ENCODE measurements around the gene NFIL3. TPM values are rescaled to one million over a fixed set of nuclear protein-coding genes. Genes with fewer than 3 reads are reported as not detected.

Gene NFIL3
- total RNA-seq, 1 experiment from 2014 or later: 13.3 TPM

DNA sequence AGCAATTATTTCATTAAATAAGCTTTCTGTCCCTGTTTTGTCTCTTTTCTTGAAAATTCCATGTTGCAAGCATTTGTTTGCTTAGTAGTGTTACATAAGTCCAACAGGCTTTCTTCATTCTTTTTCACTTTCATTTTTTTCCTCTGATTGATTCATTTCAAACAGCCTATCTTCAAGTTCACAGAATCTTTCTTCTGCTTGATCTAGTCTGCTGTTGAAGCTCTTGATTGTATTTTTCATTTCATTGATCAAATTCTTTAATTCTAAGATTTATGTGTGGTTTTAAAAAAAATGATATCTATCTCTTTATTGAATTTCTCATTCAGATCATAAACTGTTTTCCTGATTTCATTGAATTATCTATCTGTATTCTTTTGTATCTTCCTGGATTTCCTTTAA lies 20.4 kb upstream of the NFIL3 start:
- ATAC-seq (no peak), DNase-seq (ENCODE audit: low read depth, low spot score) (no peak)
- intact Hi-C loops (cut with micrococcal nuclease; ENCODE audit: unreplicated experiment) (no loop called here), in situ Hi-C loops (cut with HindIII; ENCODE audit: low pct_unique_long_range_greater_than_20kb, low sequenced_read_pairs) (no loop called here)
- Histone ChIP-seq H3K4me1 (ENCODE audit: control insufficient read depth, insufficient read depth, low read length) (no peaks in the 10 kb centered on the region), H3K27me3 (ENCODE audit: control insufficient read depth, insufficient read depth, low read length) (no peaks in the 10 kb centered on the region), H3K9me3 (ENCODE audit: control insufficient read depth, insufficient read depth, low read depth, low read length) (no peaks in the 10 kb centered on the region), H3K36me3 (ENCODE audit: control insufficient read depth, insufficient read depth, low read length) (no peaks in the 10 kb centered on the region), H3K4me3 (ENCODE audit: low read depth in 2 of 2, low read length in 2 of 2) (no peak overlapping the region), H3K27ac (ENCODE audit: low read length) (no peak overlapping the region)
- TF ChIP-seq, protein P1, sequence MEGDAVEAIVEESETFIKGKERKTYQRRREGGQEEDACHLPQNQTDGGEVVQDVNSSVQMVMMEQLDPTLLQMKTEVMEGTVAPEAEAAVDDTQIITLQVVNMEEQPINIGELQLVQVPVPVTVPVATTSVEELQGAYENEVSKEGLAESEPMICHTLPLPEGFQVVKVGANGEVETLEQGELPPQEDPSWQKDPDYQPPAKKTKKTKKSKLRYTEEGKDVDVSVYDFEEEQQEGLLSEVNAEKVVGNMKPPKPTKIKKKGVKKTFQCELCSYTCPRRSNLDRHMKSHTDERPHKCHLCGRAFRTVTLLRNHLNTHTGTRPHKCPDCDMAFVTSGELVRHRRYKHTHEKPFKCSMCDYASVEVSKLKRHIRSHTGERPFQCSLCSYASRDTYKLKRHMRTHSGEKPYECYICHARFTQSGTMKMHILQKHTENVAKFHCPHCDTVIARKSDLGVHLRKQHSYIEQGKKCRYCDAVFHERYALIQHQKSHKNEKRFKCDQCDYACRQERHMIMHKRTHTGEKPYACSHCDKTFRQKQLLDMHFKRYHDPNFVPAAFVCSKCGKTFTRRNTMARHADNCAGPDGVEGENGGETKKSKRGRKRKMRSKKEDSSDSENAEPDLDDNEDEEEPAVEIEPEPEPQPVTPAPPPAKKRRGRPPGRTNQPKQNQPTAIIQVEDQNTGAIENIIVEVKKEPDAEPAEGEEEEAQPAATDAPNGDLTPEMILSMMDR (IDR thresholded peaks at IDR 0.05): no peak
- TF ChIP-seq, protein P2, sequence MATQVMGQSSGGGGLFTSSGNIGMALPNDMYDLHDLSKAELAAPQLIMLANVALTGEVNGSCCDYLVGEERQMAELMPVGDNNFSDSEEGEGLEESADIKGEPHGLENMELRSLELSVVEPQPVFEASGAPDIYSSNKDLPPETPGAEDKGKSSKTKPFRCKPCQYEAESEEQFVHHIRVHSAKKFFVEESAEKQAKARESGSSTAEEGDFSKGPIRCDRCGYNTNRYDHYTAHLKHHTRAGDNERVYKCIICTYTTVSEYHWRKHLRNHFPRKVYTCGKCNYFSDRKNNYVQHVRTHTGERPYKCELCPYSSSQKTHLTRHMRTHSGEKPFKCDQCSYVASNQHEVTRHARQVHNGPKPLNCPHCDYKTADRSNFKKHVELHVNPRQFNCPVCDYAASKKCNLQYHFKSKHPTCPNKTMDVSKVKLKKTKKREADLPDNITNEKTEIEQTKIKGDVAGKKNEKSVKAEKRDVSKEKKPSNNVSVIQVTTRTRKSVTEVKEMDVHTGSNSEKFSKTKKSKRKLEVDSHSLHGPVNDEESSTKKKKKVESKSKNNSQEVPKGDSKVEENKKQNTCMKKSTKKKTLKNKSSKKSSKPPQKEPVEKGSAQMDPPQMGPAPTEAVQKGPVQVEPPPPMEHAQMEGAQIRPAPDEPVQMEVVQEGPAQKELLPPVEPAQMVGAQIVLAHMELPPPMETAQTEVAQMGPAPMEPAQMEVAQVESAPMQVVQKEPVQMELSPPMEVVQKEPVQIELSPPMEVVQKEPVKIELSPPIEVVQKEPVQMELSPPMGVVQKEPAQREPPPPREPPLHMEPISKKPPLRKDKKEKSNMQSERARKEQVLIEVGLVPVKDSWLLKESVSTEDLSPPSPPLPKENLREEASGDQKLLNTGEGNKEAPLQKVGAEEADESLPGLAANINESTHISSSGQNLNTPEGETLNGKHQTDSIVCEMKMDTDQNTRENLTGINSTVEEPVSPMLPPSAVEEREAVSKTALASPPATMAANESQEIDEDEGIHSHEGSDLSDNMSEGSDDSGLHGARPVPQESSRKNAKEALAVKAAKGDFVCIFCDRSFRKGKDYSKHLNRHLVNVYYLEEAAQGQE (IDR thresholded peaks at IDR 0.05; ENCODE audit: insufficient read depth in 1 of 2, low read depth in 2 of 2, low read length in 1 of 2): no peak
- TF ChIP-seq TCF7L2 (IDR thresholded peaks at IDR 0.05; ENCODE audit: low read depth, low read length) (no peak), POLR2AphosphoS5 (IDR thresholded peaks at IDR 0.05; ENCODE audit: low read depth, low read length) (no peak), SIN3A (IDR thresholded peaks at IDR 0.05; ENCODE audit: borderline replicate concordance, insufficient read depth, low read depth, low read length) (no peak)
- ChIA-PET CTCF (no interaction called here), POLR2A (no interaction called here)
- no TSS peak for BruUV-seq (replicated peaks)

DNA sequence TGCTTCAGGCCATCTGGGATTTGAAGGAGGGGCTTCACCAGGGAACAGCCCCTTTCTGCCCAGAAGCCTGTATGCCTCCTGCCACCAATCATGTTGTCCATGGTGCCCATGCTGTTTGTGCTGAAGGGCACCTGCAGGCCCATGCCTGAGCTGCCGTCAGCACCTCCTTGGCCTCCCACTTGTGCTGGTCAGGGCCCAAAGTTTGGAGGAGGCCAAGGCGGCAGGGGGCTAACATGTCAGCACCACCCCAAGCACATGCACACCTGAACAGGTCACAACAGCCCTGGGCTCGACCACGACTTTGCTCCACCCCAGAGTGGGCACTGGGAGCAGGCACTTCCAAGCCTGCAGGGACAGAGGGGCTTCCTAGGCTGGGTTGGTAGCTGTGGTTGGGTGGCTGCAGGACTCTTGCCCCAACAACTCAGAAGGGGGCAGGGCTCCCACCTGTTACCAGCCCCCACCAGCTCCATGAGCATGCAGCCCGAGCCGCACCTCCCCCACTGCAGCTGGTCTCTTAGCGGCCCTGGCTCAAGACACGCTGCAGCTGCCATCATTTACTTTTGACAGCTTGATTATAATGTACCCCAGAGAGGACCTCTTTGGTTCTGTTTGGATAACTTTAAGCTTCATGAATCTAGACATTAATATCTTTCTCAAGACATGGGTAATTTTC lies 19.8 kb upstream of the NFIL3 start:
- no peak overlapping the region for H3K4me3 ChIP-seq (ENCODE audit: low read depth in 2 of 2, low read length in 2 of 2)
- POLR2A ChIA-PET: no interaction called here
- no peaks in the 10 kb centered on the region for H3K9me3 ChIP-seq (ENCODE audit: control insufficient read depth, insufficient read depth, low read depth, low read length)
- DNase-seq (ENCODE audit: low read depth, low spot score) (no peak), ATAC-seq (no peak)
- intact Hi-C loops (cut with micrococcal nuclease; ENCODE audit: unreplicated experiment) (no loop called here), in situ Hi-C loops (cut with HindIII; ENCODE audit: low pct_unique_long_range_greater_than_20kb, low sequenced_read_pairs) (no loop called here)
- H3K27me3 ChIP-seq (ENCODE audit: control insufficient read depth, insufficient read depth, low read length): no peaks in the 10 kb centered on the region
- no peaks in the 10 kb centered on the region for H3K36me3 ChIP-seq (ENCODE audit: control insufficient read depth, insufficient read depth, low read length)
- H3K27ac ChIP-seq (ENCODE audit: low read length): no peak overlapping the region
- TF ChIP-seq, protein P2 (IDR thresholded peaks at IDR 0.05; ENCODE audit: insufficient read depth in 1 of 2, low read depth in 2 of 2, low read length in 1 of 2): no peak
- TF ChIP-seq POLR2AphosphoS5 (IDR thresholded peaks at IDR 0.05; ENCODE audit: low read depth, low read length) (no peak), SIN3A (IDR thresholded peaks at IDR 0.05; ENCODE audit: borderline replicate concordance, insufficient read depth, low read depth, low read length) (no peak)
- TF ChIP-seq, protein P1 (IDR thresholded peaks at IDR 0.05): no peak
- no peaks in the 10 kb centered on the region for H3K4me1 ChIP-seq (ENCODE audit: control insufficient read depth, insufficient read depth, low read length)
- BruUV-seq (replicated peaks): no TSS peak
- CTCF ChIA-PET: no interaction called here

All from Panc1 (cell line).